HL-60 (cell line): Measurements from ENCODE around the gene FAM83E.

Experiments
- DNase-seq, 2 experiments: peaks; one replicate each; pipeline ENCODE4 v3.0.0-alpha.2; 2010 to 2020; ENCODE audit warnings: low read depth in 1 of 2, low spot score in 1 of 2
- H3K27ac ChIP-seq: fragments of 250-450 bp; sonication (Bioruptor Pico); replicated peaks from 2 replicates; pipeline ENCODE4 v1.5.1; 2020; ENCODE audit warnings: mild to moderate bottlenecking, moderate library complexity
- H3K27me3 ChIP-seq: fragments of 250-450 bp; sonication (Bioruptor Pico); 2 replicates; pipeline ENCODE4 v1.5.1; 2021; ENCODE audit warnings: mild to moderate bottlenecking, moderate library complexity; ENCODE audit not compliant: insufficient read depth, poor library complexity, severe bottlenecking
- H3K4me3 ChIP-seq: replicated peaks from 2 replicates; pipeline ENCODE4 v1.5.1; 2011; ENCODE audit warnings: mild to moderate bottlenecking, control low read depth, low read length; ENCODE audit not compliant: insufficient read depth
- GABPA ChIP-seq: IDR thresholded peaks from 2 replicates; pipeline ENCODE4 v1.6.1; 2012; ENCODE audit warnings: low read depth
- POLR2AphosphoS5 ChIP-seq: IDR thresholded peaks from 2 replicates; pipeline ENCODE4 v1.6.1; 2012; ENCODE audit warnings: low read depth
- SPI1 ChIP-seq: IDR thresholded peaks from 2 replicates; pipeline ENCODE4 v1.6.1; 2012; ENCODE audit warnings: low read depth, mild to moderate bottlenecking, borderline replicate concordance
- TF ChIP-seq, protein P1 (sequence below): IDR thresholded peaks from one replicate; pipeline ENCODE4 v1.5.1; 2011; ENCODE audit warnings: low read length, control low read depth, inconsistent platforms; ENCODE audit not compliant: insufficient read depth
- TF ChIP-seq, protein P2 (sequence below): IDR thresholded peaks from 2 replicates; pipeline ENCODE4 v1.6.1; 2012; ENCODE audit warnings: low read depth; ENCODE audit not compliant: insufficient replicate concordance

FAM83E gene

DNA sequence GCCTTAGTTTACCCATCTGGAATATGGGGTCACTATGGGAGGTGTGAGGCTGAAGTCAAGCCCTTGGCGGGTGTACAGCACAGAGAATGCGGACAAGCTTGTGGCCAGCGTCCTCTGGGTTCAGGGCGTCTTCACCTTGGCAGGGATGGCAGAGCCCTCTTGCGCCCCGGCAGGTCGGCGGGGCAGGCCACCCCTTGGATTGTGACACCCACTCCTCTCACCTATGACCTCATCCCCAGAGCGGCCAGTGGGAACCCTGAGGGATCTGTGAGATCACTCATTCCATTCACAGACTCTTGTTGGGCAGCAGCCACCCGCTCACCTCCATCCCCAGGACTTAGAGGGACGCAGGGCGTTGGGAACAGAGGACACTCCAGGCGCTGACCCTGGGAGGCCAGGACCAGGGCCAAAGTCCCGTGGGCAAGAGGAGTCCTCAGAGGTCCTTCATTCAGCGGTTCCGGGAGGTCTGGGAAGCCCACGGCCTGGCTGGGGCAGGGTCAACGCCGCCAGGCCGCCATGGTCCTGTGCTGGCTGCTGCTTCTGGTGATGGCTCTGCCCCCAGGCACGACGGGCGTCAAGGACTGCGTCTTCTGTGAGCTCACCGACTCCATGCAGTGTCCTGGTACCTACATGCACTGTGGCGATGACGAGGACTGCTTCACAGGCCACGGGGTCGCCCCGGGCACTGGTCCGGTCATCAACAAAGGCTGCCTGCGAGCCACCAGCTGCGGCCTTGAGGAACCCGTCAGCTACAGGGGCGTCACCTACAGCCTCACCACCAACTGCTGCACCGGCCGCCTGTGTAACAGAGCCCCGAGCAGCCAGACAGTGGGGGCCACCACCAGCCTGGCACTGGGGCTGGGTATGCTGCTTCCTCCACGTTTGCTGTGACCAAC, 8.2 kb downstream of the FAM83E start, which contains the start of gene SPACA4:
SPACA4 (plus strand) TSS at position 280 of the 896 bp plus-strand sequence; CDS start at position 517, 237 bp downstream.
- no peak for TF ChIP-seq GABPA
- no peak for TF ChIP-seq POLR2AphosphoS5
- no peak for TF ChIP-seq SPI1
- TF ChIP-seq, protein P1, sequence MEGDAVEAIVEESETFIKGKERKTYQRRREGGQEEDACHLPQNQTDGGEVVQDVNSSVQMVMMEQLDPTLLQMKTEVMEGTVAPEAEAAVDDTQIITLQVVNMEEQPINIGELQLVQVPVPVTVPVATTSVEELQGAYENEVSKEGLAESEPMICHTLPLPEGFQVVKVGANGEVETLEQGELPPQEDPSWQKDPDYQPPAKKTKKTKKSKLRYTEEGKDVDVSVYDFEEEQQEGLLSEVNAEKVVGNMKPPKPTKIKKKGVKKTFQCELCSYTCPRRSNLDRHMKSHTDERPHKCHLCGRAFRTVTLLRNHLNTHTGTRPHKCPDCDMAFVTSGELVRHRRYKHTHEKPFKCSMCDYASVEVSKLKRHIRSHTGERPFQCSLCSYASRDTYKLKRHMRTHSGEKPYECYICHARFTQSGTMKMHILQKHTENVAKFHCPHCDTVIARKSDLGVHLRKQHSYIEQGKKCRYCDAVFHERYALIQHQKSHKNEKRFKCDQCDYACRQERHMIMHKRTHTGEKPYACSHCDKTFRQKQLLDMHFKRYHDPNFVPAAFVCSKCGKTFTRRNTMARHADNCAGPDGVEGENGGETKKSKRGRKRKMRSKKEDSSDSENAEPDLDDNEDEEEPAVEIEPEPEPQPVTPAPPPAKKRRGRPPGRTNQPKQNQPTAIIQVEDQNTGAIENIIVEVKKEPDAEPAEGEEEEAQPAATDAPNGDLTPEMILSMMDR: no peak
- TF ChIP-seq, protein P2, sequence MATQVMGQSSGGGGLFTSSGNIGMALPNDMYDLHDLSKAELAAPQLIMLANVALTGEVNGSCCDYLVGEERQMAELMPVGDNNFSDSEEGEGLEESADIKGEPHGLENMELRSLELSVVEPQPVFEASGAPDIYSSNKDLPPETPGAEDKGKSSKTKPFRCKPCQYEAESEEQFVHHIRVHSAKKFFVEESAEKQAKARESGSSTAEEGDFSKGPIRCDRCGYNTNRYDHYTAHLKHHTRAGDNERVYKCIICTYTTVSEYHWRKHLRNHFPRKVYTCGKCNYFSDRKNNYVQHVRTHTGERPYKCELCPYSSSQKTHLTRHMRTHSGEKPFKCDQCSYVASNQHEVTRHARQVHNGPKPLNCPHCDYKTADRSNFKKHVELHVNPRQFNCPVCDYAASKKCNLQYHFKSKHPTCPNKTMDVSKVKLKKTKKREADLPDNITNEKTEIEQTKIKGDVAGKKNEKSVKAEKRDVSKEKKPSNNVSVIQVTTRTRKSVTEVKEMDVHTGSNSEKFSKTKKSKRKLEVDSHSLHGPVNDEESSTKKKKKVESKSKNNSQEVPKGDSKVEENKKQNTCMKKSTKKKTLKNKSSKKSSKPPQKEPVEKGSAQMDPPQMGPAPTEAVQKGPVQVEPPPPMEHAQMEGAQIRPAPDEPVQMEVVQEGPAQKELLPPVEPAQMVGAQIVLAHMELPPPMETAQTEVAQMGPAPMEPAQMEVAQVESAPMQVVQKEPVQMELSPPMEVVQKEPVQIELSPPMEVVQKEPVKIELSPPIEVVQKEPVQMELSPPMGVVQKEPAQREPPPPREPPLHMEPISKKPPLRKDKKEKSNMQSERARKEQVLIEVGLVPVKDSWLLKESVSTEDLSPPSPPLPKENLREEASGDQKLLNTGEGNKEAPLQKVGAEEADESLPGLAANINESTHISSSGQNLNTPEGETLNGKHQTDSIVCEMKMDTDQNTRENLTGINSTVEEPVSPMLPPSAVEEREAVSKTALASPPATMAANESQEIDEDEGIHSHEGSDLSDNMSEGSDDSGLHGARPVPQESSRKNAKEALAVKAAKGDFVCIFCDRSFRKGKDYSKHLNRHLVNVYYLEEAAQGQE: no peak
- H3K4me3 ChIP-seq: no peak within 1 kb of the TSS
- H3K27me3 ChIP-seq: no peaks in the 10 kb centered on the region
- no peak within 1 kb of the TSS for H3K27ac ChIP-seq
- no peak for DNase-seq

DNA sequence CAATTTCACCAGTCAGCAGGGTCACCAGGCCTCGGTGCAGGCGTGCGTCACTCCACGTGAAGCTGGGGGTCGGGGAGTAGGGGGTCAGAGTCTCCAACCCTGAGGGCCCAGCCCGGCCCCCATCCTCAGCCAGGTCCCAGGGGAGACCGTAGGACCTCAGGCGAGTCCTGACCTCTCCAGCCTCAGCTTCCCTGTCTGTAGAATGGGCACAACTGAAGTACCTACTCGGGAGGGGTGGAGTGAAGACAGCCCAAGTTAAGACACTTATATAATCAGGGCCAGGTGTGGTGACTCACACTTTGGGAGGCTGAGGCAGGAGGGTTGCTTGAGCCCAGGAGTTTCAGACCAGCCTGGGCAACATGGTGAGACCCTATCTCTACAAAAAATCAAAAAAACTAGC, 11.0 kb downstream of the FAM83E start:
- no peak overlapping the region for H3K27ac ChIP-seq
- TF ChIP-seq, protein P1: no peak
- no peak for TF ChIP-seq POLR2AphosphoS5
- TF ChIP-seq, protein P2: no peak
- no peak for TF ChIP-seq GABPA
- TF ChIP-seq SPI1: no peak
- DNase-seq: no peak
- no peak overlapping the region for H3K4me3 ChIP-seq
- H3K27me3 ChIP-seq: no peaks in the 10 kb centered on the region

DNA sequence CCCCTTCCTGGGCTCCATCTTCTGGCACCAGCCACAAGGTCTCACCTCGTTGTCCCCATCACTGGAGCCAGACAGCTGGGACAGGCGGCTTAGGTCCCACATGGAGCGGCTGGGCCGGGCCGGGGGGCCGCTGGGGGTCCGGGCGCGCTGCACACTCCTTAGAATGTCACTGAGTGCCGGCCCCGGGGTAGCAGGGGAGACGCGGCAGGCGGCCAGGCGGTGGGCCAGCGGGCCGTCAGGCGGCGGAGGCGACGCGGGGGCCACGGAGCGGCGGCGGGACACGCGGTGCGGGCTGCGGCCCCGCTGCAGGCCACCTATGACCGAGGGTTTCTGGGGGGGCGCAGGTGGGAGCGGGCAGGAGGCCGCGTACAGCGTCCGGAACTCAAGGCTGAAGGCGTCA, 11.4 kb downstream of the FAM83E start:
- Histone ChIP-seq H3K27me3 (no peaks in the 10 kb centered on the region), H3K27ac (no peak overlapping the region), H3K4me3 (no peak overlapping the region)
- no peak for TF ChIP-seq SPI1
- no peak for DNase-seq

DNA sequence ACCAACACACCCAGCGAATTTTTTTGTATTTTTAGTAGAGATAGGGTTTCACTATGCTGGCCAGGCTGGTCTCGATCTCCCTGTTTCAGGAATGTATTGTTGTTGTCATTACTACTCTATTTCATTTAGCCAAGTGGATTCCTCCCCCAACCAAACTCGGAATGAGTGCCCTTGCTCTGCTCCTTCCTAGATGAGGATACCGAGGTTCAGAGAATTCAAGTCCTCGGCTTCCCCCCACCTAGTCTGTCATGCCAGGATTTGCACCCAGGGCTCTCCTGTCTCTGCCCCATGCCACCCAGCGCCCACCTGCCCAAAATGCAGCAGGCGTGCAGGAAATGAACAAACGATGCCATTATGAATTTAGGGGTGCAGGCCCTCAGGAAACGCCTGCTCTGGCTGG, 11.9 kb downstream of the FAM83E start:
- H3K27ac ChIP-seq: no peak overlapping the region
- no peak overlapping the region for H3K4me3 ChIP-seq
- no peak for DNase-seq
- no peak for TF ChIP-seq GABPA
- H3K27me3 ChIP-seq: no peaks in the 10 kb centered on the region
